GM18511 (cell line): ENCODE data around the gene ZNF792.
"Not testable (repeated sequence)": the region's sequence is repeated elsewhere in the genome, so short reads cannot be mapped to it uniquely, and the experiment has no call there.

Source experiments
- ATAC-seq: cut with Tn5 transposase; IDR thresholded peaks from one replicate; pipeline ENCODE4 v1.9.1; 2021; ENCODE audit warnings: mild to moderate bottlenecking, moderate library complexity; ENCODE audit not compliant: unreplicated experiment

Gene ZNF792

GRCh38 chr19:34998777-34999497, 34.9 kb upstream of the ZNF792 start:
- no peak for ATAC-seq

- not testable (repeated sequence) for ATAC-seq
Measured at GRCh38 chr19:34998224-34998623, 34.2 kb upstream of the ZNF792 start.

GRCh38 chr19:34997071-34997617, 33.1 kb upstream of the ZNF792 start:
- ATAC-seq = no peak

- no peak for ATAC-seq
Measured at GRCh38 chr19:34995551-34995950, 31.5 kb upstream of the ZNF792 start.

- ATAC-seq = no peak
Measured at GRCh38 chr19:34994643-34995541, 30.9 kb upstream of the ZNF792 start.

GRCh38 chr19:34994286-34994642, 30.2 kb upstream of the ZNF792 start:
- no peak for ATAC-seq

GRCh38 chr19:34992582-34992981, 28.6 kb upstream of the ZNF792 start:
- not testable (repeated sequence) for ATAC-seq

- ATAC-seq = no peak
Measured at GRCh38 chr19:34991542-34992333, 27.7 kb upstream of the ZNF792 start.

- no peak for ATAC-seq
Measured at GRCh38 chr19:34990578-34991192, 26.7 kb upstream of the ZNF792 start.

GRCh38 chr19:34989298-34989697, 25.3 kb upstream of the ZNF792 start:
- ATAC-seq = no peak

- no peak for ATAC-seq
Measured at GRCh38 chr19:34988119-34988518, 24.1 kb upstream of the ZNF792 start.

GRCh38 chr19:34985249-34986022, 21.4 kb upstream of the ZNF792 start:
- no peak for ATAC-seq

- ATAC-seq = no peak
Measured at GRCh38 chr19:34984287-34984686, 20.3 kb upstream of the ZNF792 start.

GRCh38 chr19:34983786-34984185, 19.8 kb upstream of the ZNF792 start:
- no peak for ATAC-seq

GRCh38 chr19:34982275-34982674, 18.2 kb upstream of the ZNF792 start:
- no peak for ATAC-seq

- no peak for ATAC-seq
Measured at GRCh38 chr19:34979819-34980640, 16.0 kb upstream of the ZNF792 start.

- no peak for ATAC-seq
Measured at GRCh38 chr19:34976611-34977010, 12.6 kb upstream of the ZNF792 start.

GRCh38 chr19:34975056-34975455, 11.0 kb upstream of the ZNF792 start:
- ATAC-seq = no peak

GRCh38 chr19:34974646-34975045, 10.6 kb upstream of the ZNF792 start:
- ATAC-seq = no peak
